Stimulated activated CD8-positive, alpha-beta memory T cell treated with anti-CD3 and anti-CD28 coated beads, Interleukin-2, amount 100 ng/mL, for 48 hours (primary cell): ENCODE results near the gene ZBTB45.
"Not testable (repeated sequence)": the region's sequence is repeated elsewhere in the genome, so short reads cannot be mapped to it uniquely, and the experiment has no call there.

ENCODE experiments used
- DNase-seq, 2 donors: peaks; one replicate each; pipeline ENCODE4 v3.0.0-alpha.2; 2020; ENCODE audit warnings: low read depth in 2 of 2

ZBTB45 gene

GRCh38 chr19:58510084-58510862, 9.3 kb downstream of the ZBTB45 start:
- DNase-seq, result no peak

GRCh38 chr19:58509731-58510083, 9.9 kb downstream of the ZBTB45 start:
- no peak for DNase-seq

GRCh38 chr19:58507602-58508223, 11.9 kb downstream of the ZBTB45 start:
- not testable (repeated sequence) for DNase-seq

- no peak for DNase-seq
These were observed 19.4 kb downstream of the ZBTB45 start for GRCh38 chr19:58500242-58500641.

- peak; percentile 98 to 100 for DNase-seq
These were observed 20.3 kb downstream of the ZBTB45 start for GRCh38 chr19:58499021-58499927.

- no peak for DNase-seq
These were observed 21.1 kb downstream of the ZBTB45 start for GRCh38 chr19:58498316-58499020.

GRCh38 chr19:58497634-58498170, 21.9 kb downstream of the ZBTB45 start:
- DNase-seq, result no peak

- DNase-seq, result no peak
These were observed 27.3 kb downstream of the ZBTB45 start for GRCh38 chr19:58492265-58492664.

GRCh38 chr19:58491393-58491792, 28.2 kb downstream of the ZBTB45 start:
- no peak for DNase-seq

GRCh38 chr19:58484349-58484748, 35.3 kb downstream of the ZBTB45 start:
- DNase-seq, result not testable (repeated sequence)

- DNase-seq, result no peak
These were observed 35.8 kb downstream of the ZBTB45 start for GRCh38 chr19:58483776-58484175.

GRCh38 chr19:58482372-58482771, 37.2 kb downstream of the ZBTB45 start:
- DNase-seq, result no peak

- DNase-seq, result no peak
These were observed 38.8 kb downstream of the ZBTB45 start for GRCh38 chr19:58480831-58481230.

- no peak for DNase-seq
These were observed 39.2 kb downstream of the ZBTB45 start for GRCh38 chr19:58480481-58480830.

- no peak for DNase-seq
These were observed 39.7 kb downstream of the ZBTB45 start for GRCh38 chr19:58479736-58480480.

- no peak for DNase-seq
These were observed 40.3 kb downstream of the ZBTB45 start for GRCh38 chr19:58479303-58479702.

GRCh38 chr19:58477871-58478270, 41.7 kb downstream of the ZBTB45 start:
- DNase-seq, result no peak

GRCh38 chr19:58477130-58477529, 42.5 kb downstream of the ZBTB45 start:
- no peak for DNase-seq

GRCh38 chr19:58476498-58477015, 43.1 kb downstream of the ZBTB45 start:
- no peak for DNase-seq

GRCh38 chr19:58475714-58476497, 43.7 kb downstream of the ZBTB45 start, which contains the start of gene ZNF446:
Gene ZNF446 (plus strand): TSS chr19:58476352. CDS start chr19:58477219, 867 bp downstream.
- DNase-seq, result peak; percentile 91
